D341Med (cell line): ENCODE measurements around the gene POF1B.
"Not testable (repeated sequence)": the region's sequence is repeated elsewhere in the genome, so short reads cannot be mapped to it uniquely, and the experiment has no call there.

Experiments used
- DNase-seq: peaks from one replicate; pipeline ENCODE4 v3.0.0; 2012; ENCODE audit warnings: low spot score

Gene POF1B

GRCh38 chrX:85379174-85379907, at the start of gene POF1B:
POF1B (minus strand) TSS chrX:85379665; CDS start chrX:85379454, 211 bp downstream.
- DNase-seq: peak; percentile 2

- no peak for DNase-seq
Measured at GRCh38 chrX:85429066-85429465, 49.6 kb upstream of the POF1B start.

GRCh38 chrX:85419293-85419692, 39.8 kb upstream of the POF1B start:
- DNase-seq: no peak

- DNase-seq: no peak
Measured at GRCh38 chrX:85391878-85392238, 12.4 kb upstream of the POF1B start.

GRCh38 chrX:85391185-85391877, 11.9 kb upstream of the POF1B start:
- DNase-seq: no peak

GRCh38 chrX:85381602-85382001, 2.1 kb upstream of the POF1B start:
- no peak for DNase-seq

GRCh38 chrX:85378461-85378860, 1.0 kb downstream of the POF1B start:
- no peak for DNase-seq

GRCh38 chrX:85375333-85375738, 4.1 kb downstream of the POF1B start:
- DNase-seq: no peak

- no peak for DNase-seq
Measured at GRCh38 chrX:85365370-85365995, 14.0 kb downstream of the POF1B start.

- no peak for DNase-seq
Measured at GRCh38 chrX:85359051-85359450, 20.4 kb downstream of the POF1B start.

GRCh38 chrX:85345523-85345922, 33.9 kb downstream of the POF1B start:
- DNase-seq: no peak

GRCh38 chrX:85327060-85327333, 52.5 kb downstream of the POF1B start:
- DNase-seq: no peak

- DNase-seq: no peak
Measured at GRCh38 chrX:85326234-85327059, 53.0 kb downstream of the POF1B start.

GRCh38 chrX:85311348-85311747, 68.1 kb downstream of the POF1B start:
- not testable (repeated sequence) for DNase-seq

GRCh38 chrX:85309717-85310116, 69.7 kb downstream of the POF1B start:
- no peak for DNase-seq

- no peak for DNase-seq
Measured at GRCh38 chrX:85303544-85303943, 75.9 kb downstream of the POF1B start.

GRCh38 chrX:85288992-85289723, 90.3 kb downstream of the POF1B start:
- DNase-seq: peak; percentile 14

- not testable (repeated sequence) for DNase-seq
Measured at GRCh38 chrX:85285286-85285685, 94.2 kb downstream of the POF1B start.

GRCh38 chrX:85244450-85245211, 134.8 kb downstream of the POF1B start:
- DNase-seq: peak; percentile 53

- peak; percentile 86 for DNase-seq
Measured at GRCh38 chrX:85243761-85244449, 135.6 kb downstream of the POF1B start, which contains the start of the genes SATL1 and ZNF711. SATL1 (minus strand) TSS chrX:85243779; CDS start chrX:85108968, 134,811 bp downstream. ZNF711 (plus strand) TSS chrX:85243991; CDS start chrX:85247573, 3,582 bp downstream.
